Stimulated activated CD8-positive, alpha-beta memory T cell treated with anti-CD3 and anti-CD28 coated beads, Interleukin-2, amount 100 ng/mL, for 48 hours (primary cell): ENCODE measurements around the gene SMARCE1.

Experiments
- DNase-seq, 2 donors: peaks; one replicate each; pipeline ENCODE4 v3.0.0-alpha.2; 2020; ENCODE audit warnings: low read depth in 2 of 2

The SMARCE1 gene

GRCh38 chr17:40647624-40648383 is at the start of gene SMARCE1:
Gene SMARCE1 (minus strand): TSS chr17:40647818. CDS start chr17:40645802, 2,016 bp downstream.
- DNase-seq = peak; percentile 58 to 61

GRCh38 chr17:40697297-40697696 is 49.7 kb upstream of the SMARCE1 start:
- DNase-seq = no peak

GRCh38 chr17:40696651-40697072 is 49.0 kb upstream of the SMARCE1 start:
- no peak for DNase-seq

GRCh38 chr17:40695874-40696472 is 48.4 kb upstream of the SMARCE1 start:
- no peak for DNase-seq

- DNase-seq = no peak
Observed at GRCh38 chr17:40694584-40694983, 47.0 kb upstream of the SMARCE1 start.

- DNase-seq = no peak
Observed at GRCh38 chr17:40687106-40687505, 39.5 kb upstream of the SMARCE1 start.

- DNase-seq = no peak
Observed at GRCh38 chr17:40686192-40686591, 38.6 kb upstream of the SMARCE1 start.

- no peak for DNase-seq
Observed at GRCh38 chr17:40680998-40681397, 33.4 kb upstream of the SMARCE1 start.

- DNase-seq = no peak
Observed at GRCh38 chr17:40679523-40679907, 31.9 kb upstream of the SMARCE1 start.

- no peak for DNase-seq
Observed at GRCh38 chr17:40678902-40679522, 31.4 kb upstream of the SMARCE1 start.

- no peak for DNase-seq
Observed at GRCh38 chr17:40675905-40676304, 28.3 kb upstream of the SMARCE1 start.

- DNase-seq = no peak
Observed at GRCh38 chr17:40672654-40673053, 25.0 kb upstream of the SMARCE1 start.

- no peak for DNase-seq
Observed at GRCh38 chr17:40671282-40671681, 23.7 kb upstream of the SMARCE1 start.

GRCh38 chr17:40666331-40666730 is 18.7 kb upstream of the SMARCE1 start:
- DNase-seq = no peak

GRCh38 chr17:40664582-40665333 is 17.1 kb upstream of the SMARCE1 start, which contains the start of gene KRT222:
Gene KRT222 (minus strand): TSS chr17:40665177. CDS start chr17:40665099, 78 bp downstream.
- DNase-seq = no peak

GRCh38 chr17:40663252-40663651 is 15.6 kb upstream of the SMARCE1 start:
- DNase-seq = no peak

- DNase-seq = no peak
Observed at GRCh38 chr17:40659911-40660310, 12.3 kb upstream of the SMARCE1 start.

- no peak for DNase-seq
Observed at GRCh38 chr17:40658396-40658795, 10.8 kb upstream of the SMARCE1 start.

GRCh38 chr17:40651939-40652338 is 4.3 kb upstream of the SMARCE1 start:
- DNase-seq = no peak

- no peak for DNase-seq
Observed at GRCh38 chr17:40648384-40648968, 858 bp upstream of the SMARCE1 start.

- peak; percentile 29 to 37 for DNase-seq
Observed at GRCh38 chr17:40646791-40647623, 611 bp downstream of the SMARCE1 start.
